GM18519 (cell line): Measurements from ENCODE around the gene DGCR6.
"Not testable (repeated sequence)": the region's sequence is repeated elsewhere in the genome, so short reads cannot be mapped to it uniquely, and the experiment has no call there.

Experiments used
- ATAC-seq: cut with Tn5 transposase; IDR thresholded peaks from one replicate; pipeline ENCODE4 v1.9.1; 2021; ENCODE audit warnings: mild to moderate bottlenecking, moderate library complexity; ENCODE audit not compliant: unreplicated experiment, low FRiP score

The DGCR6 gene

GRCh38 chr22:18905540-18906409, at the start of gene DGCR6:
Gene DGCR6, plus strand, starts transcription at chr22:18906320. Its CDS starts 55 bp downstream, at chr22:18906375.
- ATAC-seq, result peak; percentile 62

GRCh38 chr22:18859314-18859713, 46.8 kb upstream of the DGCR6 start:
- ATAC-seq, result not testable (repeated sequence)

GRCh38 chr22:18881260-18881659, 24.9 kb upstream of the DGCR6 start:
- ATAC-seq, result not testable (repeated sequence)

- ATAC-seq, result not testable (repeated sequence)
Measured at GRCh38 chr22:18884465-18884864, 21.7 kb upstream of the DGCR6 start.

GRCh38 chr22:18888115-18888514, 18.0 kb upstream of the DGCR6 start:
- no peak for ATAC-seq

- ATAC-seq, result not testable (repeated sequence)
Measured at GRCh38 chr22:18890510-18891192, 15.5 kb upstream of the DGCR6 start.

- ATAC-seq, result not testable (repeated sequence)
Measured at GRCh38 chr22:18893775-18894174, 12.3 kb upstream of the DGCR6 start.

GRCh38 chr22:18896037-18896657, 10.0 kb upstream of the DGCR6 start:
- ATAC-seq, result not testable (repeated sequence)

GRCh38 chr22:18906410-18906745, 258 bp downstream of the DGCR6 start:
- not testable (repeated sequence) for ATAC-seq

GRCh38 chr22:18906896-18907295, 776 bp downstream of the DGCR6 start:
- no peak for ATAC-seq

- ATAC-seq, result no peak
Measured at GRCh38 chr22:18909556-18909955, 3.4 kb downstream of the DGCR6 start.

- not testable (repeated sequence) for ATAC-seq
Measured at GRCh38 chr22:18911535-18911934, 5.4 kb downstream of the DGCR6 start.

GRCh38 chr22:18912264-18912946, 6.3 kb downstream of the DGCR6 start:
- not testable (repeated sequence) for ATAC-seq

GRCh38 chr22:18914558-18914957, 8.4 kb downstream of the DGCR6 start:
- not testable (repeated sequence) for ATAC-seq

GRCh38 chr22:18915550-18915949, 9.4 kb downstream of the DGCR6 start:
- not testable (repeated sequence) for ATAC-seq

GRCh38 chr22:18917818-18918217, 11.7 kb downstream of the DGCR6 start:
- ATAC-seq, result not testable (repeated sequence)

- ATAC-seq, result not testable (repeated sequence)
Measured at GRCh38 chr22:18920257-18920902, 14.3 kb downstream of the DGCR6 start.

- ATAC-seq, result no peak
Measured at GRCh38 chr22:18925368-18926064, 19.4 kb downstream of the DGCR6 start.

GRCh38 chr22:18927020-18927419, 20.9 kb downstream of the DGCR6 start:
- ATAC-seq, result no peak
